Measurements from ENCODE around the gene TRPM3.

TRPM3 gene

GRCh38 chr9:70817311-70817710 is 304.1 kb downstream of the TRPM3 start:
- DNase-seq (ENCODE audit: low spot score), result no peak

GRCh38 chr9:70816891-70817290 is 304.5 kb downstream of the TRPM3 start:
- DNase-seq (ENCODE audit: low spot score), result no peak

GRCh38 chr9:70816316-70816715 is 305.1 kb downstream of the TRPM3 start:
- DNase-seq (ENCODE audit: low spot score), result no peak

GRCh38 chr9:70814597-70814996 is 306.8 kb downstream of the TRPM3 start:
- DNase-seq (ENCODE audit: low spot score), result no peak

GRCh38 chr9:70813141-70813540 is 308.3 kb downstream of the TRPM3 start:
- no peak for DNase-seq (ENCODE audit: low spot score)

- no peak for DNase-seq (ENCODE audit: low spot score)
These were observed 309.8 kb downstream of the TRPM3 start for GRCh38 chr9:70811638-70812037.

- DNase-seq (ENCODE audit: low spot score), result no peak
These were observed 314.5 kb downstream of the TRPM3 start for GRCh38 chr9:70806875-70807274.

- DNase-seq (ENCODE audit: low spot score), result no peak
These were observed 315.5 kb downstream of the TRPM3 start for GRCh38 chr9:70805949-70806348.

GRCh38 chr9:70802758-70803436 is 318.5 kb downstream of the TRPM3 start:
- no peak for DNase-seq (ENCODE audit: low spot score)

- DNase-seq (ENCODE audit: low spot score), result peak; percentile 16
These were observed 319.2 kb downstream of the TRPM3 start for GRCh38 chr9:70802206-70802605.

GRCh38 chr9:70801181-70801829 is 320.1 kb downstream of the TRPM3 start:
- no peak for DNase-seq (ENCODE audit: low spot score)

- no peak for DNase-seq (ENCODE audit: low spot score)
These were observed 323.4 kb downstream of the TRPM3 start for GRCh38 chr9:70798018-70798417.

GRCh38 chr9:70795841-70796240 is 325.6 kb downstream of the TRPM3 start:
- DNase-seq (ENCODE audit: low spot score), result no peak

GRCh38 chr9:70792796-70793195 is 328.6 kb downstream of the TRPM3 start:
- no peak for DNase-seq (ENCODE audit: low spot score)

- DNase-seq (ENCODE audit: low spot score), result no peak
These were observed 329.5 kb downstream of the TRPM3 start for GRCh38 chr9:70791936-70792335.

- DNase-seq (ENCODE audit: low spot score), result no peak
These were observed 332.3 kb downstream of the TRPM3 start for GRCh38 chr9:70789086-70789485.

- no peak for DNase-seq (ENCODE audit: low spot score)
These were observed 337.0 kb downstream of the TRPM3 start for GRCh38 chr9:70784456-70784855.

- DNase-seq (ENCODE audit: low spot score), result no peak
These were observed 342.9 kb downstream of the TRPM3 start for GRCh38 chr9:70778568-70778967.

- no peak for DNase-seq (ENCODE audit: low spot score)
These were observed 347.8 kb downstream of the TRPM3 start for GRCh38 chr9:70773579-70773978.

GRCh38 chr9:70772601-70773000 is 348.8 kb downstream of the TRPM3 start:
- DNase-seq (ENCODE audit: low spot score), result no peak

- DNase-seq (ENCODE audit: low spot score), result no peak
These were observed 355.5 kb downstream of the TRPM3 start for GRCh38 chr9:70765946-70766345.

- DNase-seq (ENCODE audit: low spot score), result no peak
These were observed 360.2 kb downstream of the TRPM3 start for GRCh38 chr9:70761139-70761670.

- DNase-seq (ENCODE audit: low spot score), result no peak
These were observed 361.2 kb downstream of the TRPM3 start for GRCh38 chr9:70760228-70760627.

- no peak for DNase-seq (ENCODE audit: low spot score)
These were observed 368.1 kb downstream of the TRPM3 start for GRCh38 chr9:70753311-70753710.
